D721Med (cell line): ENCODE results near the gene SYT12.

Source experiments
- DNase-seq: peaks from one replicate; pipeline ENCODE4 v3.0.0; 2011; ENCODE audit warnings: low spot score; ENCODE audit not compliant: insufficient read length
- FAIRE-seq: peaks from 2 replicates; lab custom pipeline; 2011; peaks lifted over from hg19 to GRCh38; lab: Jason Lieb, UNC
- CTCF ChIP-seq: IDR thresholded peaks from 2 replicates; pipeline ENCODE4 v1.5.1; 2012; ENCODE audit warnings: mild to moderate bottlenecking, control low read depth; ENCODE audit not compliant: insufficient read depth; ENCODE audit errors: missing control alignments

The SYT12 gene

GRCh38 chr11:66978229-66978628, 44.7 kb upstream of the SYT12 start:
- no peak for DNase-seq
- TF ChIP-seq CTCF: no peak
- FAIRE-seq: no peak

DNA sequence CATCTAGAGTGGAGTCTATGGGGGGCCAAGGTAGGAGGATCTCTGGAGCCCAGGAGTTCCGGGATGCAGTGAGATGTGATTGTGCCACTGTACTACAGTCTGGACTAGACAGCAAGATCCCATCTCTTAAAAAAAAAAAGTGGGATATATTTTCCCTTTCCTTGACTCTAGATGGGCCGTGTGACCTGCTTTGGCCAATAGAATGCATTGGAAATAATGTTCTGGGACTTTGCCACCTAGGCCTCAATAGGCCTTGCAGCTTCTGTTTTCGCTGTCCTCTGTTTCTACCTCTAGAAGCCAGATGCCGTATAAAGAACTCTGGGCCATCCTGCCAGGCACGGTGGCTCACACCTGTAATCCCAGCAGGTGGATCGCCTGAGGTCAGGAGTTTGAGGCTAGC, 44.2 kb upstream of the SYT12 start:
- no peak for TF ChIP-seq CTCF
- FAIRE-seq: no peak
- no peak for DNase-seq

- FAIRE-seq (no peak), DNase-seq (no peak)
- TF ChIP-seq CTCF: no peak
Observed at GRCh38 chr11:66979336-66979980, 43.5 kb upstream of the SYT12 start.

DNA sequence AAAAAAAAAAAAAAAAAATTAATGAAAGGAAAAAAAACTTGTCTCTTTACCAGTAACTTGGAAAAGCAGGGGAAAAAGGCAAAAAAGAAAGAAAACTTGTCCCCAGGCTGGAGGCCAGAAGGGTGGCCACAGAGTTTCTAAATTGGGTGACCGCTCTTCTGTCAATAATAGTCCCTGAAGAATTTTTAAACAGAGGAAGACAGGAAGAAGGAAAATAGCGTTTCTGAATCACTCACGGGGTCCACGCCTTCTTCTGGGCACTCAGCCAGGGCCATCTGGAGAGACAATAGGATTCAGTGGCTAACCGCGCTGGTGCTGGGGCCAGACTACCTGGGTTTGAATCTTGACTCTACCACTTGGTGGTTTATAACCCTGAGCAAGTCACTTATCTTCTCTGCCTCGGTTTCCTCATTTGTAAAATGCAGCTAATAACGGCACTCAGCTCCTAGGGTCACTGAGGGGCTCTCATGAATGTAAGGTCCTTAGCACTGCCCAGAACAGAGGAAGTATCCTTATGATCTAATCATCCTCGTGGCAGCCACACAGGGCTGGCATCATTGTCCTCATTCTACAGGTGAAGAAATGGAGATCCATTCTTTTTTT, 40.9 kb upstream of the SYT12 start:
- DNase-seq (no peak), FAIRE-seq (no peak)
- no peak for TF ChIP-seq CTCF

GRCh38 chr11:66983275-66983924, 39.5 kb upstream of the SYT12 start:
- TF ChIP-seq CTCF: no peak
- no peak for DNase-seq
- FAIRE-seq: no peak

- DNase-seq (no peak), FAIRE-seq (no peak)
- no peak for TF ChIP-seq CTCF
Observed at GRCh38 chr11:66985508-66986177, 37.3 kb upstream of the SYT12 start.
